DMS153 treated with DMSO at 0.1 percent for 48 hours (cell line): ENCODE measurements around the gene BANP.
"Not testable (repeated sequence)": the region's sequence is repeated elsewhere in the genome, so short reads cannot be mapped to it uniquely, and the experiment has no call there.

ENCODE experiments used
- DNase-seq: peaks from one replicate; lab custom pipeline; 2025; ENCODE audit not compliant: unreplicated experiment; lab: John Stamatoyannopoulos, UW

BANP gene

DNA sequence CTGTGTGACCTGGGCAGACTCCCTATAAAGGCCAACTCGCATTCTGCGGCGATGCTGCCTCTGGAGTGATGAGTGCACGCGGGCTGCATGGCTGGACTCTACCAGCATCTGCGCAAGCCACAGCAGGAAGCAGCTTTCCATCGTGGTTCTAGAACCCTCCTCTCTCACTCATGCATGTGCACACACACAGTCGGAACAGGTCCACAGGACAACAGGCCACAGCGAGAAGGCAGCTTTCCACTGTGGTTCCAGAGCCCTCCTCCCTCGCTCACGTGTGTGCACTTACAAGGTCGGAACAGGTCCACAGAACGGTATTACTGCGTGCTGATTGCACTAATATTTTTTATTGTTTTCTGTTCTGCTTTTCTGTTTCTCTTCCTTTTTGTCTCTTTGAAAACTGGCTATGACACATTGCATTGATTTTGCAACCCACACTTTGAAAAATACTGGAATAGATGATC, 92.9 kb downstream of the BANP start:
- not testable (repeated sequence) for DNase-seq

- not testable (repeated sequence) for DNase-seq
Measured at GRCh38 chr16:88045361-88045760, 94.1 kb downstream of the BANP start.

DNA sequence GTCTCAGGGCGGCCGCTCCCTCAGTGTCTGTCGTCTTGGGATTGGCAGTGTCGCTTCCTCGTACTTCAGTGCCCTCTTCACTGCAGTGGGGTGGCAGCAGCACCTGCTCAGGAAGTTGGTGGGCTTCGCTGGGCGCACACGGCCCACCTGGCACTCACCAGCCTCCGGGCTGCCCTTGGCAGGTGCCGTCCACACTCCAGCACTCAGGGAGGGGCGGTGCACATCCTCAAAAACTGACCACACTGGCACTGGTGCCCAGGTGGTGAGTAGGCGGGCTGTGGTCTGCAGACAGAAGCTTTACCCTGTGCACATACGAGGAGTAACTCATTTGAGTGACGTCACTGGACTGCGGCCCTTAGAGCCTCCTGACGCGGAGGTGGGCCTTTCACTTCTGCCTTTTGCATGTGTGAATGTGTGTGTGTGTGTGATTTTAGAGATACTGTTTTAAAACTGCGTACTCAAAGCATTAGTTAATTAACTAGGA, 94.6 kb downstream of the BANP start:
- DNase-seq = no peak

DNA sequence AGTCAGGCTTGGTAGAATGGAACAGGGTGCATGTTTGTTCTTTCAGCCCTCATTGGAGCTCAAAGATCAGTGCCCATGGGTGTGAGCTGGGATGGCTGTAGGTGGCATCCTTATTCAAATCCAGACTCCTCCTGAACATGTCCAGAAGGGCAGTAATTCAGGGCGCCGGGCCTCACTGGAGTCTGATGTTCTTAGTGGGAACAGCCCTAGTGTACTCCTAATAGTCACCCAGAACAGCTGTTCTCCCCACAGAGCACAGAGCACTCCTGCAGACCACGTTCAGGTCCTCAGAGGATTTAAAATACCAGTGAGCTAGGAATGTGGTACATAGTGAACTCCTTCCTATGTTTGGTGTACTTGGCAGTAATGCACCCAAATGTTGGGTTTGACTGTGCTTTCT, 96.2 kb downstream of the BANP start:
- DNase-seq = no peak

- no peak for DNase-seq
Measured at GRCh38 chr16:88048985-88049384, 97.8 kb downstream of the BANP start.

- DNase-seq = no peak
Measured at GRCh38 chr16:88049561-88050545, 98.6 kb downstream of the BANP start.

GRCh38 chr16:88050952-88051660, 99.9 kb downstream of the BANP start:
- DNase-seq = no peak

DNA sequence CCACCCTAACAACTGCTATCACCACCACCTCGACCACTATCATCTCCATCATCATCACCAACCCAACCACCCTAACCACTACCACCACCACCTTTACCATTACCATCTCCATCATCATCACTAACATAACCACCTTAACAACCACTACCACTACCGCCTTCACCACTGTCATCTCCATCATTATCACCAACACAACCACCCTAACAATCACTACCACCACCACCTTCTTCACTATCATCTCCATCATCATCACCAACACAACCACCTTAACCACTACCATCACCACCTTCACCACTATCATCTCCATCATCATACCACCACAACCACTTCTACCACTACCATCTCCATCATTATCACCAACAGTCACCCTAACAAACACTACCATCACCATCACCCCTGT, 101.4 kb downstream of the BANP start:
- DNase-seq = no peak

GRCh38 chr16:88053479-88053878, 102.2 kb downstream of the BANP start:
- DNase-seq = not testable (repeated sequence)

DNA sequence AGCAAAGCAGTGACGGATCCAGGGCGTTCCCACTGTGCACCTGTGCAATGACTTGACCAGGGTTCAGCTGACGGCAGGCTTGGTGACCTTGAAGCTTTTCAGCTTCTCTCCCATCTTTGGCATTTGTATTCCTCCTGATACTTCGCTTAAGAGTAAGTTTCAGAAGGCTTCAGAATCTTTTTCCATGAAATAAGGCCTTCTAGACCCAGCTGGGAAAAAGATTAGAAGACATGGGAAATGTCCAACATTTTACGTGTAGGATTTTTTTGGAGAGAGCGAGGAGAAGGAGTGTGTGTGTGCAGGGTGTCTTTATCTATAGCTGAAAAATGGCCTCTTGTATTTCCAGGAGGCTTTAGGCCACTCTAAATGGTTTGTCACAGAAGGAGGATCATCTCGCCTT, 104.1 kb downstream of the BANP start:
- no peak for DNase-seq

DNA sequence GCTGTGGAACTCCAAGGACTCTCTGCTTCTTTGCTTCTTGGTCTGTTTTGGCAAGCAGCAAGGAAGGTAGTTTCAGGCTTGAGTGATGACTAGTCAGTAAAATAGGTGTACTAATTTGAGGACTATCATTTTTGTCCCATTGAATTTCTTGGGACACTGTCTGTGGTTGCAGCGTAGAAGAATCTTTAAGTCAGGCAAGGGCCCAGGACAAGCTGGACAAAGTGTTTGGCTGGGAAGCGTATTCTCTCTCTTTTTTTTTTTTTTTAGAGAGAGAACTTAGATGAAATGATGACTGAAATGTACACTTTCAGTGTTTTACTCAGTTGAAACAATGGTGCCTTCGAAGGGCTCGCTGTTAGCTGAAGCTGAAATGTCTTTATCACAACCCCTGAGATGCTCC, 105.0 kb downstream of the BANP start:
- DNase-seq = no peak

- DNase-seq = no peak
Measured at GRCh38 chr16:88057656-88058055, 106.4 kb downstream of the BANP start.

GRCh38 chr16:88058136-88058535, 106.9 kb downstream of the BANP start:
- no peak for DNase-seq

DNA sequence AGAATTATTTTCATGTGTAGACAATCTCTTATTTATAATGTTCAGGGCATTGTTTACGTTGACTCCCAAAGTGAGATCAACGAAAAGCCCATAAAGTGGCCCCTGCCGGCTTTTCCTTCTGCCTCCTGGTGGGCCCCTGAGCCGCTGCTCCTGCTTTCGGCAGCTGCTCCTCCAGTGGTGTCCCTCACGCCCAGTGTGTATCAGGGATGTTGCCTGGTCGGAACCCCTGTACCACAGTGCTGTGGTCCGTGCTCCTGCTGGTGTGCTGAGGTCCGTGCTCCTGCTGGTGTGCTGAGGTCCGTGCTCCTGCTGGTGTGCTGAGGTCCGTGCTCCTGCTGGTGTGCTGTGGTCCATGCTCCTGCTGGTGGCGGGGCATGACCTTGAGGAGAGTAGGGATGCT, 107.6 kb downstream of the BANP start:
- DNase-seq = no peak

- no peak for DNase-seq
Measured at GRCh38 chr16:88059701-88060386, 108.6 kb downstream of the BANP start.

GRCh38 chr16:88060524-88061219, 109.4 kb downstream of the BANP start:
- DNase-seq = no peak

- no peak for DNase-seq
Measured at GRCh38 chr16:88061346-88062110, 110.3 kb downstream of the BANP start.

- no peak for DNase-seq
Measured at GRCh38 chr16:88062341-88063210, 111.3 kb downstream of the BANP start.

DNA sequence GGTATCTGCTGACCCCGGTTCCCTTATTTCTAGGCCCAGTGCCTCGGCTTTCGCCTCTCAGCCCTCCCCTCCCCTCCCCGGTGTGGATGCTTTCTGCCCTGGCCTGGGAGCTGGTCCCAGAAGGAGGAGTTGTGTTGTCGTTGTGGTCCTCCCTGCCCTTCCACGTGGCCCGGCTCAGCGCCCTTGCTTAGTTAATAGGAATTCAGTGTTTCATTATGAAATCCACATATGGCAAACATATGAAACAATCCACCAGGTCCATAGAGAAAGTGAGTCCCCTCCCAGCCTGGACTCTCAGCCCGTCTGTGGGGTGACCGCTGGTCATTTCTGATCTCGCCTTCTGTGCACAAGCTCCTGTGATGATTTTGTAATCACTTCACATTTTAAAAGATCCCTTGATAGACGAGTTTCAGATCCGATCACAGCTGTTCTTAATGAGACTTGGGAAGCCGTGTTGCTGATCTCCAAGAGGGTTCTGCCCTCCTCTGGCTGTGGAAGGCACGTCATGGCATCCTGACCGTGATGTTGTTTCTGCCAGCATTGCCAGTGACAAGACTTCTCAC, 112.1 kb downstream of the BANP start:
- no peak for DNase-seq
